Endometrial microvascular endothelial cells (primary cell): Measurements from ENCODE around the gene SND1. TPM values are rescaled to one million over a fixed set of nuclear protein-coding genes. Genes with fewer than 3 reads are reported as not detected.

Source experiments
- in situ Hi-C: cut with HindIII; loops from 2 replicates; pipeline ENCODE4 v1.10.0; 2017; ENCODE audit warnings: low sequenced_read_pairs, low pct_unique_long_range_greater_than_20kb; ENCODE audit errors: inconsistent ontology term
- total RNA-seq: library from RNA; depleted of rRNA; stranded (reverse); fragments of >200 nt; gene quantifications from one replicate; pipeline ENCODE4 v1.2.3, GENCODE V29; 2015; ENCODE audit errors: inconsistent ontology term

SND1 gene
- total RNA-seq, 1 donor from 2014 or later, result 223 TPM

DNA sequence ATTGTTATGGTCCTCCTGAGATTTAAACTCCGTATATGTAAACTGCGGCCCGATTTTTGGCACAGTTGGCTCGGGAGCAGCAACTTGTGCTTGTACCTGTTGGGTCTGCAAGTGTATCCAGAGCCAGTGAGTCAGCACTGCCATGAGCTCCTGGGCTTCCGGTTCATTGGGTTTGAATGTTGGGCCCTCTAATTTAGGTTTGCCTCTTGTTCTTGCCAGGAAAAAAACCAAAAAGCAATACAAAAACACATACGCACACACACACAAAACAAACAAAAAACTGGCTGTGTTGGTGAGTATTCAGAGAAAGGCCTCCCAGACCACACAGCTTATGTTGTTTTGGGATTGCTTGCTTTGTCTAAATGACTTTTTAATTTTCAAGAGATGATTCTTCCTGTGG is 26.3 kb downstream of the SND1 start:
- in situ Hi-C loops, result no loop called here

- in situ Hi-C loops, result no loop called here
These were observed 27.0 kb downstream of the SND1 start for GRCh38 chr7:127678947-127679346.

DNA sequence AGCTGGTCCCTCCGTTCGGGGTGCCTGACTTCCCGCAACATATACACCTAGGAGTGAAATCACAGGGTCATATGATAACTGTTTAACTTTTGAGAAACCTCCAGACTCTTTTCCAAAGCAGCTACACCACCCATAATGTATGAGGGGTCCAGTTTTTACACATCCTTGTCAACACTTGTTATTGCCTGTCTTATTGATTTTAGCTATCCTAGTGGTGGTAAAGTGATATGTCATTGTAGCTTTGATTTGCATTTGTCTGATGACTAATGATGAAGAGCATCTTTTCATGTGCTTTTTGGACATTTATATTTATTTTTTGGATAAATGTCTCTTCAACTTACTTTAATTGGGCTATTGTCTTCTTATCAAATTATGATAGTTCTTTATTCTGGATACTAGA is 29.0 kb downstream of the SND1 start:
- in situ Hi-C loops, result no loop called here

DNA sequence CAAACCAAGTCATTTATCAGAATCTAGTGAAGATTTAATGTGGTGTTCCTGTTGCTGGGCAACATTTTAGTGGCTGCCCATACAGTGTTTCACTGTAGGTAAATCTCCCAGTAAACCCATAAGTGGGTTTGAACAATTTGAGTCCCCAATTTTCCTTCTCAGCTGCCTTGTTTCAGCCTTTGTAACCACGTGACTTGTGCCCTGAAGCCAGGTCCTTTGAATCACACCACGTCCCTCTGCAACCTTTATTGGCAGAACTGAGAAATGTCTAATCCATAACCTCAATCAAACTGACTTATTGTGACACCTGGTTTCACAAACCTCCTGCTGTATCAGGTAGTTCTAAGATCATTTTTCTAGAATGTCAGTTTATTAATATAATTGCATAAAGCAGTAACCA is 30.1 kb downstream of the SND1 start:
- in situ Hi-C loops, result no loop called here

DNA sequence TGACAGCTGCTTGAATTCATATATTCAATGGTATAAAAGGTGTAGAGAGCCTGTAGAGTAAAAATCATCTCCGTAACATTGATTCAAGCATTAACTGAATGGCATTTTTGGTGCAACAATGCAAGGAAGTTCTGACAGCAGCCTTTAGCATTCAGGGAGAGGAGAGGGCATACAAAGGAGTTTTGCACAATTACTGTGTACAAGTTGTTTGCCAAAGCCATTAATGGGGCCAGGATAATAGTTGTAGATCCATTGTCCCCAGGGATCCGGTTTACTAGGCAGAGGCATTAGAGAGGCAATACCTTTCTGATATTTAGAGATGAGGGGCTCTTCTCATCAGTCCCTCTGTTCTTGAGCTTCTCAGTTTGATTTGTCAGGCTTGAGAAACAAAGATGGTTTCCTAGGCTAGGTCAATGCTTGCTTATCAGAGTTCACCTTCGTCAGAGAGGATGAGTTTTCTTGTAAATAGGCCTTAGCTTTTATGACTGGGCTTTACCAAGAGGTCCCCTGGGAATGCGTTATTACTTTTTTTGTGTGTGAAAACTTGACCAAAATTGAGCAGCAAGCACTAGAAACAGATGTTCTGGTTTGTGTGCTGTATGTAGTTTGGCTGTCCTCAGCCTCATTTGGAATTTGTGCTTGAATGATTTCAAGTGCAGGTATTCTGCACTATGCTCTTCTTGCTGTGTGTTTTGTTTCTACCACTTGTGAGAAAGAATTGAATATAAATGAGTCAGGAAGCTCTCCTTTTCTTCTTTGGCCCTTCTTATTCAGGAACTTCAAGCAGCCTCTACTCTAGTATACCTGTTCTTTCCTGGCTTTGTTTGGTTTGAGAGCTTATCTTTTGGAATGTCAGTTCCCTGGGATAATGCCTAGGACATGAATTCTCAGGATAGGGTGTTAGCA is 32.0 kb downstream of the SND1 start:
- in situ Hi-C loops, result no loop called here

DNA sequence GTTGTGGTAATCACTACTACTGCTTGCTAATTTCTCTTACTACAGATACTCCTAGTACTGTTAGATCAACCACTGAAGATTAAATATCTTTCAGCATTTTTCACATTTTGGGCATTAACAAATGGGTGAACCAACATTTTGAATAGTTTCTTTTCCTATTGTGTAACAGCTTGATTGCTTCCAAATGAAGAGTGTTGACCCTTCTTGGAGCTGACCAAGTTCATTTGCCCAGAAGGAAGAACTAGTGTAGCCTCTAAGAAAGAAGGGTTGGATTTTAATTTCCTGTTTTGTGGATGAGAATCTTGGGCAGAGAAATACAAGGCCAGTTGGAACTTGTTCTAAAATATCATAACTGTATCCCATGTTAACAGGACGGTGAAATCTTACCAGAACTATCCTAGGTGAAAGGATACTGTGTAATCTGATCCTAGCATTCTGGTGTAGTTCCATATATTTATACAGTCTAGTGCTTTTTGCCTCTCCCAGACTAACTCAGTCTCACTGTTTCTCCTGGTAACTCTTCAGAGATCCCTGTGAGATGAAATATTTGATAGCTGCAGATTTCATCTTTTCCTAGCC is 37.3 kb downstream of the SND1 start:
- in situ Hi-C loops, result no loop called here

DNA sequence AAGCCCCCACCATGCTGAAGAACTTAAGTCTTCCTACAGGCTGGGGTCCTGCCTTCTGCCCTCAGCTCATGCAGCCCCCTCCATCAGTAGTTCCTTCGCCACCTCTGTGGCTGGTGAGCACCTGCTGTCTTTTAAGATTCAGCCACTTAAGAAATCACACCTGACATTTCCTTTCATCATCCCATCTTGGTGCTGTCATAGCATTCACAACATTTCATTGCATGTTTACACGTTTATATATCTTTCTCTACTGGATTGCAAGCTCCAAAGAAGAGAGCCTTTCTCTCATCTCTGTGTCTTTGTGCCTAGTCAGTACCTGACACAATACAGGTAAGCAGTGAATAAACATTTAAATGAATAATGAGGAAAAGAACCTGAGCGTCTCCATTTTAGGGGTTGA is 38.3 kb downstream of the SND1 start:
- in situ Hi-C loops, result no loop called here

- in situ Hi-C loops, result no loop called here
These were observed 38.8 kb downstream of the SND1 start for GRCh38 chr7:127690806-127691205.

DNA sequence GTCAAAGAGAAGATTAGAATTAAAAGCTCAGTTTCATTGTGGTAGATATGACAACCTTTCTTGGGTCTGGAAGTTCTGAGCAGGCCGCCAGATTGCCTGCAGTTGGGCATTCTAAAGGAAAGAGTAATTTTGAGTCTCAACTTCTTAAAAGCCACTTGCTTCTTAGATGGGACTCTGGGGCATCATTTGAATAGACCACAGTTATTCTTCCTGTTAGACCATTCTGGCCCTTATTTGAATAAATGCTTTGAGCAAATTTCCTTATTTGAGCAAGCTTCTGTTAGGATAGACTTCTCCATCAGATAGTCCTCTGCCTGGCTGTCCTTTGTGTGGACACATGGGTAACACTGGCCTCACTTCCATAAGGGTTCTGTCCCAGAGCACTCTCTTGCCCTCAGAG is 40.2 kb downstream of the SND1 start:
- in situ Hi-C loops, result no loop called here

DNA sequence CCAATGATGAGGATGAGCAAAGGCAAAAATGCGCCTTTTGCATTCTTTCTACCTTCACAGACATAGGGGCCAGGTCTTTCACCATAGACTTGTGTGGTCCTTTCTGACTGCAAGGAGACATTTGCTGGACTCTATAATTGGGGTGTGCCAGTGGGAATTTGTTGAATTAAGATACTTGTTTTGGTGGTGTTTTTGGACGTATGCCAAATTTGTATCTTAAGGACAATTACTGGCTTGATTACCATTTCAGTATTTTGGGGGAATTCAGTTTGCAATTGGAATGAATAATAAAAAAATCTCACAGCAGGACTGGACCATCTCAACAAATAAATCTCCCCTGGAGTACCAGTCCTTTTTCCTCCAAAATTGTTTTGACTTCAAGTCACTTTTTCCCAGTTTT is 47.9 kb downstream of the SND1 start:
- in situ Hi-C loops, result loop anchor here (25.0 kb wide), 1 partner anchor 512 kb away; no protein-coding TSS in a partner anchor

DNA sequence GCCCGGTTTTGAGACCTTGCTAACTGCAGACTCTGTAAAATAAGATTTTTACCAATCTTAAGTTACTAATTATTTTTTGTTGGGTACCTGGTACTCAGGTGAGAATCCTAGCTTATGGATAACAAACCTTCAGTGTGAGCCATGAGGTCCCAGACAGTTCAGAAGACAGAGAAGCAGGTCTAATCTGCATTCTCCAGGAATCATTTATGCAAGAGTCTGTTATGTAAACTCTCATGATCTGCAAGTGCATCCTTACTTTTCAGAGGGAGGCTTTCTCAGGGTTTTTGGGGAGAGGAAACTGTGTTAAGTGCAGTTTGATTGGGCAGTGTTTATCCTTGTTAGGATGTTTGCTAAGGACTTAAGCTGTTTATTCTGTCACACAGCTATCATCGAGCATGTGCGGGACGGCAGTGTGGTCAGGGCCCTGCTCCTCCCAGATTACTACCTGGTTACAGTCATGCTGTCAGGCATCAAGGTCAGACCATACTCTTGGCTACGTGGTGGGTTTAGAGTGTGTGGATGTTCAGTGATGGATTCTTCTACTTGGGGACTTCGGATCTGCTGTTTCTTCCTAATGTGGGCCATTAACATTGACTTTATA is 50.2 kb downstream of the SND1 start:
- in situ Hi-C loops, result loop anchor here (25.0 kb wide), 1 partner anchor 510 kb away; no protein-coding TSS in a partner anchor

- in situ Hi-C loops, result loop anchor here (25.0 kb wide), 1 partner anchor 509 kb away; no protein-coding TSS in a partner anchor
These were observed 50.9 kb downstream of the SND1 start for GRCh38 chr7:127702938-127703337.

DNA sequence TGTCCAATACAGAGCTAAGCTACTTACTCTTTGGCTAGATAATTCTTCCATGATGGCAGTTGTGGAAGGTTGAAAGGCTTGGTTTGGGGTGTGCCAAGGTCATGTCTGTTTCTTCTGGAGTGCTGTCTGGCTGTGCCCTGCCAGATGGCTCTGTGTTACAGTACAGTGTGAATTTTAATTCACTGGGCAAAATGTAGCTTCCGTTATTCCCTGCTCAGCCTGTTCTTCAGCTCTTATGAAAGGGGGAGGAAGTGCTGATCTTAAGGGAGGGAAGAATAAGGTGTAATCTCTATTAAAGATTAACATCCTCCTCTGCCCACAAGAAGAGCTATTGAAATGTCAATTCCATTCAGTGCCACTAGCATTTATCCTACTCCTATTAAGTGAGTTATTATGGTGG is 52.2 kb downstream of the SND1 start:
- in situ Hi-C loops, result loop anchor here (25.0 kb wide), 1 partner anchor 508 kb away; no protein-coding TSS in a partner anchor

DNA sequence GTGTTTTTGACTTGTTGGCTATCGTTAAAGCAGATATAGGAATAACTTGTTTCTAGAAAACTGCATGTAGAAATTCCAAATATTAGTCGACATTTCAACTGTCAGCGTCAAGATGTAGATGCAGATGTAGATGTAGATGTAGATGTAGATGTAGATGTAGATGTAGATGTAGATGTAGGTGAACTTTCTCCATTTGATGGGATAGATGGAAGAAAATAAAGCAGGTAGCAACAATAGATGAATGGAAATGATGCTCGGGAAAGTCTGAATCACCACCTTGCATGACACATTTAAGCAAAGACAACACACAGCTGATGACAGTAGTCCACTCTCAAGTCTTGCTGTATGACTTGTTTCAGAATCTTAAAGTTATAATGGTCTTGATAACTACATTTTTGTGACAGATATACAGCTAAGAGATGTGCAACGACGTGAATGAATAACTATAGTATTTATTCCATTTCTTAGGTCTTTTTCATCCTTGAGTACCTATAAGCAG is 53.5 kb downstream of the SND1 start:
- in situ Hi-C loops, result loop anchor here (25.0 kb wide), 1 partner anchor 507 kb away; no protein-coding TSS in a partner anchor

DNA sequence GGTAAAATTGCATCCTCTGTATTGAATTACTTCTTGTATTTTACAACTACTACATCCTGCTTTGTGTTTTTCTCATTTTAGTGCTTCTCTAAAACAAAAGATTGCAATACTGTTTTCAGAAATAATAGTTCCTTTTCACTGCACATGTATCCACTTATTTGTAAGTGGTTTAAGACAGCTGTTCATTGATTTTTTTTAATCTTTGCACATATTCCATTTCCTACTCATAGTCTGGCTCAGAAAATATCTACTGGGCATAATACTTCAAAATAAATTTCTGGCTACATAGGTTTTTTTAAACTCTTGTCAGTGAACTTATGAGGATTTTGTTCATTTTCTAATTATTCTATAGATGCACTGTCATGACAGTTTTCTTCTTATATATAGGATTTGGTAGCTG is 54.8 kb downstream of the SND1 start:
- in situ Hi-C loops, result loop anchor here (25.0 kb wide), 1 partner anchor 506 kb away; no protein-coding TSS in a partner anchor

- in situ Hi-C loops, result loop anchor here (25.0 kb wide), 1 partner anchor 504 kb away; no protein-coding TSS in a partner anchor
These were observed 56.2 kb downstream of the SND1 start for GRCh38 chr7:127708201-127708600.

DNA sequence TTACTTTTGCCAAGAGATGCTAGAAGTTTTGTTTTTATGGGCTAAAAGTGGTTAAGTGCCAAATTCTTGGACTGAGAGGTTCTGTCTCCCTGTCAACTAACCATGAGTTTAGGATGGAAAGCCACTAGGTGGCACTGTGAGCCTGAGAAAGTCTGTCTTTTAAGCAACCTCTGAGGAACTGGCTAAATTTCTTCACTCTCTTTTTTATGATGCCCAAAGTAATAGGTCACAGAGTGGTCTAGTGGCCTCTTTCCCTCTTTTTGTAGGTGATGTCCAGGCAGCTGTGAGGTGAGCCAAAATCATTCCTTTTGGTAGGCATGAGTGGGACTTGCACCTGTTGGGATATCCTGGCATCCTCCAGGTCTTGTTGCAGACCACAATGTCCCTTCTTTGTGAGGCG is 56.8 kb downstream of the SND1 start:
- in situ Hi-C loops, result loop anchor here (25.0 kb wide), 1 partner anchor 504 kb away; no protein-coding TSS in a partner anchor

- in situ Hi-C loops, result loop anchor here (25.0 kb wide), 1 partner anchor 502 kb away; no protein-coding TSS in a partner anchor
These were observed 58.6 kb downstream of the SND1 start for GRCh38 chr7:127710635-127711034.

- in situ Hi-C loops, result loop anchor here (25.0 kb wide), 1 partner anchor 500 kb away; no protein-coding TSS in a partner anchor
These were observed 59.9 kb downstream of the SND1 start for GRCh38 chr7:127711872-127712271.
